Type B pancreatic cell (in vitro differentiated cells): Measurements from ENCODE around the gene FYN. TPM values are rescaled to one million over a fixed set of nuclear protein-coding genes. Genes with fewer than 3 reads are reported as not detected.

ENCODE experiments used
- DNase-seq: peaks from one replicate; pipeline ENCODE4 v3.0.0; 2021; ENCODE audit warnings: mixed read lengths; ENCODE audit not compliant: unreplicated experiment; ENCODE audit errors: extremely low spot score
- H3K27ac Mint-ChIP-seq: 2 replicates; pipeline ENCODE4 v1.8.0; 2021; ENCODE audit warnings: mild to moderate bottlenecking, mixed read lengths
- H3K27me3 Mint-ChIP-seq: 2 replicates; pipeline ENCODE4 v1.8.0; 2021; ENCODE audit warnings: mixed read lengths
- H3K36me3 Mint-ChIP-seq: 2 replicates; pipeline ENCODE4 v1.8.0; 2021; ENCODE audit warnings: mixed read lengths
- H3K4me1 Mint-ChIP-seq: one replicate; pipeline ENCODE4 v1.8.0; 2021; ENCODE audit warnings: mixed read lengths; ENCODE audit not compliant: unreplicated experiment
- H3K4me3 Mint-ChIP-seq: 2 replicates; pipeline ENCODE4 v1.8.0; 2021; ENCODE audit warnings: mild to moderate bottlenecking, mixed read lengths
- H3K9me3 Mint-ChIP-seq: 2 replicates; pipeline ENCODE4 v1.8.0; 2021; ENCODE audit warnings: mixed read lengths
- total RNA-seq: library from RNA; stranded (reverse); gene quantifications from 2 replicates; pipeline ENCODE4 v1.2.1, GENCODE V29; 2021; ENCODE audit warnings: low replicate concordance
- TF ChIP-seq, protein P1 (sequence below): fragments of 200-600 bp; sonication (generic); conservative IDR thresholded peaks from 2 replicates; pipeline ENCODE4 v1.5.0; 2021; ENCODE audit warnings: antibody characterized with exemption, mild to moderate bottlenecking

The FYN gene
- total RNA-seq, 1 donor from 2014 or later: 131 TPM

DNA sequence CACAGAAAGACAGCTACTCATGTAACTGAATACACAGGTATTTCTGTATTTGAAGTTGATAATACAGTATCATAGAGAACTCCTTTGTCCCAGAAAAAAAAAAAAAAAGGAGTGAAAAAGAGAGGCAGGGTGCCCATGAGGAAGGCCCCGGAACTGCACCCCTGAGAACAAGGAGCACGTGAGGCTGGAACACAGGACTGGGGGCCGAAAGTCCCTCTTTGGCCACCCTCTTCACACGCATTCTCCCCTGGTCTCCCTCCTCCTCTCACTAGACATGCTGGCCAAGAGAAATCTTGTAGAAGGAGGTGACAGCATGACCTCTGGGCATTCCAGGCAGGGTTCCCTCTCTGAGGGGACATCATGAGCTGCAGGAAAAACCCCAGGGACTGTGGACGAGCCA is 204.8 kb downstream of the FYN start:
- H3K27ac Mint-ChIP-seq: peak overlapping the region; percentile 64
- no peaks in the 10 kb centered on the region for H3K9me3 Mint-ChIP-seq
- H3K4me1 Mint-ChIP-seq: peaks cover 45% of the 10 kb centered on the region
- TF ChIP-seq, protein P1, sequence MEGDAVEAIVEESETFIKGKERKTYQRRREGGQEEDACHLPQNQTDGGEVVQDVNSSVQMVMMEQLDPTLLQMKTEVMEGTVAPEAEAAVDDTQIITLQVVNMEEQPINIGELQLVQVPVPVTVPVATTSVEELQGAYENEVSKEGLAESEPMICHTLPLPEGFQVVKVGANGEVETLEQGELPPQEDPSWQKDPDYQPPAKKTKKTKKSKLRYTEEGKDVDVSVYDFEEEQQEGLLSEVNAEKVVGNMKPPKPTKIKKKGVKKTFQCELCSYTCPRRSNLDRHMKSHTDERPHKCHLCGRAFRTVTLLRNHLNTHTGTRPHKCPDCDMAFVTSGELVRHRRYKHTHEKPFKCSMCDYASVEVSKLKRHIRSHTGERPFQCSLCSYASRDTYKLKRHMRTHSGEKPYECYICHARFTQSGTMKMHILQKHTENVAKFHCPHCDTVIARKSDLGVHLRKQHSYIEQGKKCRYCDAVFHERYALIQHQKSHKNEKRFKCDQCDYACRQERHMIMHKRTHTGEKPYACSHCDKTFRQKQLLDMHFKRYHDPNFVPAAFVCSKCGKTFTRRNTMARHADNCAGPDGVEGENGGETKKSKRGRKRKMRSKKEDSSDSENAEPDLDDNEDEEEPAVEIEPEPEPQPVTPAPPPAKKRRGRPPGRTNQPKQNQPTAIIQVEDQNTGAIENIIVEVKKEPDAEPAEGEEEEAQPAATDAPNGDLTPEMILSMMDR: peak; percentile 69
- peaks cover 45% of the 10 kb centered on the region for H3K36me3 Mint-ChIP-seq
- no peak for DNase-seq
- H3K4me3 Mint-ChIP-seq: no peak overlapping the region
- no peaks in the 10 kb centered on the region for H3K27me3 Mint-ChIP-seq

GRCh38 chr6:111667931-111668330 is 205.3 kb downstream of the FYN start:
- Mint-ChIP-seq H3K36me3 (peaks cover 42% of the 10 kb centered on the region), H3K4me1 (peaks cover 45% of the 10 kb centered on the region), H3K27me3 (no peaks in the 10 kb centered on the region), H3K9me3 (no peaks in the 10 kb centered on the region), H3K27ac (peak overlapping the region; percentile 64), H3K4me3 (peak overlapping the region; percentile 49)
- TF ChIP-seq, protein P1: no peak
- no peak for DNase-seq

DNA sequence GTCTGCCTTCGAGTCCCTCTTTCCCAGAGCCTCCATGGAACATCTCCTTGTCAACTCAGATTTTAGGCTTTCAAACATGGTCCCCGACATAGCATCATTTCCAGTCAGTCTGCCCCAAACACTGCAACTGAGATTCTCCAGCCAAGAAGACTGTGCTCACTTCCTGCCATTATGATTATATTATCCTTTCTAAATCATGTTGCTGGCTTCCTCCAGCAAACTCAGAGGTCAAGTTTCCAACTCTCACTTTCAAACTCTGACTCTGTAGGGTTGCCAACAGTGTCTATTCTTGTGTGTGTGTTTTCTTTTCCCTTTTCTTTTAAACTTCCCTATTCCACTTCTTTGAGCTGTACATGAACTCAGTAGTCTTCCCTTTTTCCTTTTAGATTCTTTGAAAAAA is 206.4 kb downstream of the FYN start:
- Mint-ChIP-seq H3K4me1 (peaks cover 48% of the 10 kb centered on the region), H3K9me3 (no peaks in the 10 kb centered on the region), H3K27ac (peak overlapping the region; percentile 35), H3K27me3 (no peaks in the 10 kb centered on the region), H3K36me3 (peaks cover 42% of the 10 kb centered on the region), H3K4me3 (no peak overlapping the region)
- TF ChIP-seq, protein P1: no peak
- no peak for DNase-seq

DNA sequence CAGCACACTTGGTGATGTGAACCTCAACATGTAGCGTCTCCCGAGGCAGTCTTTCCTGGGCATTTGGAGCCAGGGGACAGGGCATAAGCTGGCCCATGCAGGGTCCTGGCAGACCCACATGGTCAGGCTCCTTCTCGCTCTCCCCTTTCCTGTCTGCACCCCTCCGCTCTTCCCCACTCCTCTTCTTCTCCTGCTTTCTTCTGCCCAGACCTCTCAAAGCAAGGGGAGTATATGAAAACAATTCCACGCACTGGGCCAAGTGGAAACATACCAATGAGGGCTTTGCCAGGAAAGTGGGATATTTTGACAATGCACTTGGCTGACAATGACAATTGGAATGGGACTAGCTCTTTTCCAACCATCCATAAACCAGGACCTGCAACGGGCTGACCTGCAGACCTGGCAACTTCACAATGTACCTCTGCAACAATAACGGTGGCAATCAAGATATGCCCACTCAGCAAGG is 208.7 kb downstream of the FYN start:
- TF ChIP-seq, protein P1: no peak
- no peak overlapping the region for H3K4me3 Mint-ChIP-seq
- peaks cover 62% of the 10 kb centered on the region for H3K4me1 Mint-ChIP-seq
- no peak for DNase-seq
- H3K27me3 Mint-ChIP-seq: no peaks in the 10 kb centered on the region
- peaks cover 33% of the 10 kb centered on the region for H3K36me3 Mint-ChIP-seq
- H3K9me3 Mint-ChIP-seq: no peaks in the 10 kb centered on the region
- no peak overlapping the region for H3K27ac Mint-ChIP-seq

GRCh38 chr6:111663692-111664564 is 209.3 kb downstream of the FYN start:
- Mint-ChIP-seq H3K27ac (peak overlapping the region; percentile 17), H3K4me1 (peaks cover 62% of the 10 kb centered on the region), H3K4me3 (peak overlapping the region; percentile 64), H3K36me3 (peaks cover 31% of the 10 kb centered on the region), H3K27me3 (no peaks in the 10 kb centered on the region), H3K9me3 (no peaks in the 10 kb centered on the region)
- TF ChIP-seq, protein P1: peak; percentile 3
- DNase-seq: no peak
